ENCODE data around the gene RER1. TPM values are rescaled to one million over a fixed set of nuclear protein-coding genes. Genes with fewer than 3 reads are reported as not detected.
A peak's percentile ranks its signal among the peaks of the same experiment; 100 is the strongest.

RER1 gene
- total RNA-seq, 1 donor from 2014 or later: 133 TPM

DNA sequence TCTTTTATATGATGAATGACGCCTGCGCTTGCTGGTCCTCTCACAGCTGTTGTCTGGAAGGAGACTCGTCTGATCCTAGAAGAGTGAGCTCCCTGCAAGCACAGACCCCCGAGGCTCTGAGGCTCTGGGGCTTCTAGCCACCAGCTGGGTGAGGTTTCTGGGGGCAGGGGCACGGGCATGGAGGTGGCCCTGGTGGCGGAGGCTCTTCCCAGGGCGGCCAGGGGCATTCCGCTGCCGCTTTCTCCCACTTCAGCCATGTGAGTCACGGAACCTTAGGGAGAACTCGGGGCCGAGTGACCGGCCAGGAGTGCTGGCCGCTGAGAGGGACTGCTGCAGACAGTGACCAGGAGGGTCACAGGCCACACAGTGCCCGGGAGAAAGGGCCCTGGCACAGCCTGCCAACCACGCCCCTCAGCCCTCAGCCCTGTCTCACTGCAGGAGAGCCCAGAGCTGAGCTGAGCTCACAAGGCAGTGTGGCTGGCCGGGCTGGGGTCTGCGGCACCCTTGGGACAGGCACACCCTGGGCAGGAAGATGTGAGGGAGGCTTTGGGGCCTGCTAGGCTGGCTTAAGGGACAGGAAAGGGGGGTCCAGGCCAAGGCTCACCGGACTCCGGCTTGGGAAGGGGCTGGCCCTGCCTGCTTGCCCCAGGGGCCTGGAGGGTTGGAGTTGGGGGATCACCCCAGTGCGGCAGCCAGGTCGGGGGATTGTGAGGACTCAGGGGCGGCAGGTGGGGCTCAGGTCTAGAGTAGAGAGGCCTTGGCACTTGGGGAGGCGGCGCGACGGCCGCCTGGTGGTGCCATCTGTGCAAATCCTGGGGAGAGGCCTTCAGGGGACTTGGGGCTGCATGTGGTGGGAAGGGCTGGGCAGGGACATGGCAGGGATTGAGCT is 36.0 kb upstream of the RER1 start:
- DNase-seq (peak; percentile 37), ATAC-seq (peak in 1 of 2 donors; percentile 18)
- intact Hi-C loops (cut with DNase I): no loop called here
- Histone ChIP-seq H3K27me3 (ENCODE audit: low read depth) (no peaks in the 10 kb centered on the region), H3K36me3 (no peaks in the 10 kb centered on the region), H3K9me3 (no peaks in the 10 kb centered on the region), H3K4me1 (no peaks in the 10 kb centered on the region), H3K27ac (no peak overlapping the region), H3K4me3 (no peak overlapping the region)
- TF ChIP-seq CTCF (IDR thresholded peaks at IDR 0.05): no peak

- no peak overlapping the region for H3K27ac ChIP-seq
- TF ChIP-seq CTCF (IDR thresholded peaks at IDR 0.05): no peak
- H3K36me3 ChIP-seq: no peaks in the 10 kb centered on the region
- intact Hi-C loops (cut with DNase I): no loop called here
- peak; percentile 23 for DNase-seq
- no peaks in the 10 kb centered on the region for H3K4me1 ChIP-seq
- H3K9me3 ChIP-seq: no peaks in the 10 kb centered on the region
- no peak overlapping the region for H3K4me3 ChIP-seq
- no peaks in the 10 kb centered on the region for H3K27me3 ChIP-seq (ENCODE audit: low read depth)
- no peak for ATAC-seq
Observed at GRCh38 chr1:2356401-2356800, 35.2 kb upstream of the RER1 start.

DNA sequence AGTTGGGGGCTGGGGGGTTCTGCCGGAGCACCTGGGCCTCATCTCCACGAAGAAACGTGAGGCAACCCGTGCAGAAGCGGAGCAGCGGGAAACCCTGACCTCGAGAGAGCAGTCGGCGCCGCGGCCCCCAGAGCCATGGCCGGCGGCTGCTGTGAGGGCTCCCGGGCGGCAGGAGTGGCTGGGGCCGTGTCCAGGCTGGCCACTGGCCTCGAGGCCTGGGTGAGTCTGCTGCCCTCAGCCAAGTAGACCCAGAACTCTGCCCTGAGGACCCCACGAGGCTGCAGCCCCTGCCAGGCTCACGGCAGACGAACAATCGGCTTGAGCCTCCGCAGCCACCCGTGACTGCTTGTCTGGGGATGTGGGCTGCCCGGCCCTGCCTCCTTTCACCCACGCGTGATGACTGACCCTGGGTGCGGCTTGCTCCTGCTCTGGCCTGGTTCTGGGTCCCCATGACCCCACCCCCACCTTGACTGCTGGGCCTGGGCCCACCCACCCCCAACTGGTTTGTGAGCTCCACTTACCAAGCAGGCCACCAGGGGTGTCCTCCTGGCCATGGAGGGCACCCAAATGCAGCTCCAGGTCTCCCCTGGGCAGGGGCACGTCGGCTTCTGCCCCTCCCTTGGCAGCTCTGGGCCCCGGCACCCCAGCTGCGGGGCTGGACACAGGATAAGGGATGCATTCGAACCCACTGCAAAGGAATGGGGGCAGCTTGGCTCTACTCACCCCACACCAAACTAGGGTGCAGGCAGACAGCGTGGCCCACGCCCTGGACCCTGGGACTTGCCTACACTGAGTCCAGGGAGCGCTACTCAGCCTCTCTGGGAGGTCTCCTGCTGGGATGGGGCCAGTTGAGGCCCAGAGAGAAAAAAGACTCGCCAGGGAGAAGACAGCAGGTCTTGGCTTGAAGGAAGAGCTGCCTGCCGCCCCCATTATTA is 34.5 kb upstream of the RER1 start:
- Histone ChIP-seq H3K27ac (no peak overlapping the region), H3K9me3 (no peaks in the 10 kb centered on the region), H3K36me3 (no peaks in the 10 kb centered on the region), H3K4me1 (no peaks in the 10 kb centered on the region), H3K4me3 (no peak overlapping the region), H3K27me3 (ENCODE audit: low read depth) (no peaks in the 10 kb centered on the region)
- TF ChIP-seq CTCF (IDR thresholded peaks at IDR 0.05): no peak
- ATAC-seq: no peak
- intact Hi-C loops (cut with DNase I): no loop called here
- peak; percentile 37 for DNase-seq

- H3K27me3 ChIP-seq (ENCODE audit: low read depth): no peaks in the 10 kb centered on the region
- no peak for TF ChIP-seq CTCF (IDR thresholded peaks at IDR 0.05)
- intact Hi-C loops (cut with DNase I): no loop called here
- H3K4me3 ChIP-seq: no peak overlapping the region
- no peak for DNase-seq
- no peaks in the 10 kb centered on the region for H3K9me3 ChIP-seq
- no peaks in the 10 kb centered on the region for H3K4me1 ChIP-seq
- H3K27ac ChIP-seq: no peak overlapping the region
- H3K36me3 ChIP-seq: no peaks in the 10 kb centered on the region
- ATAC-seq: no peak
Observed at GRCh38 chr1:2358072-2358471, 33.6 kb upstream of the RER1 start.

Data from lower lobe of right lung (tissue), 2 donors.